ENCODE measurements around the gene LCA5L. TPM values are rescaled to one million over a fixed set of nuclear protein-coding genes. Genes with fewer than 3 reads are reported as not detected.

The LCA5L gene
- total RNA-seq, 1 donor from 2014 or later: 1.1 TPM

- H3K27me3 Mint-ChIP-seq (ENCODE audit: unreplicated experiment): no peaks in the 10 kb centered on the region
- TF ChIP-seq CTCF (IDR thresholded peaks at IDR 0.05): no peak
- peaks cover 22% of the 10 kb centered on the region for H3K36me3 Mint-ChIP-seq (ENCODE audit: unreplicated experiment)
- H3K27ac Mint-ChIP-seq (ENCODE audit: unreplicated experiment): no peak overlapping the region
- H3K9me3 Mint-ChIP-seq (ENCODE audit: unreplicated experiment): peaks cover 9% of the 10 kb centered on the region
- no peak for DNase-seq (ENCODE audit: extremely low spot score, unreplicated experiment)
- no peaks in the 10 kb centered on the region for H3K4me1 Mint-ChIP-seq (ENCODE audit: unreplicated experiment)
- H3K4me3 Mint-ChIP-seq (ENCODE audit: unreplicated experiment): no peak overlapping the region
Observed at GRCh38 chr21:39406065-39406464, 39.5 kb downstream of the LCA5L start.

GRCh38 chr21:39400173-39400572, 45.4 kb downstream of the LCA5L start:
- no peak for DNase-seq (ENCODE audit: extremely low spot score, unreplicated experiment)
- TF ChIP-seq CTCF (IDR thresholded peaks at IDR 0.05): no peak
- Mint-ChIP-seq H3K4me3 (ENCODE audit: unreplicated experiment) (no peak overlapping the region), H3K27ac (ENCODE audit: unreplicated experiment) (no peak overlapping the region), H3K9me3 (ENCODE audit: unreplicated experiment) (no peaks in the 10 kb centered on the region), H3K27me3 (ENCODE audit: unreplicated experiment) (no peaks in the 10 kb centered on the region), H3K36me3 (ENCODE audit: unreplicated experiment) (peaks cover 20% of the 10 kb centered on the region), H3K4me1 (ENCODE audit: unreplicated experiment) (no peaks in the 10 kb centered on the region)

- no peak for TF ChIP-seq CTCF (IDR thresholded peaks at IDR 0.05)
- Mint-ChIP-seq H3K27ac (ENCODE audit: unreplicated experiment) (no peak overlapping the region), H3K4me3 (ENCODE audit: unreplicated experiment) (no peak overlapping the region), H3K9me3 (ENCODE audit: unreplicated experiment) (no peaks in the 10 kb centered on the region), H3K36me3 (ENCODE audit: unreplicated experiment) (peaks cover 35% of the 10 kb centered on the region), H3K27me3 (ENCODE audit: unreplicated experiment) (no peaks in the 10 kb centered on the region), H3K4me1 (ENCODE audit: unreplicated experiment) (no peaks in the 10 kb centered on the region)
- no peak for DNase-seq (ENCODE audit: extremely low spot score, unreplicated experiment)
Observed at GRCh38 chr21:39397646-39398385, 47.8 kb downstream of the LCA5L start.

- H3K36me3 Mint-ChIP-seq (ENCODE audit: unreplicated experiment): peaks cover 44% of the 10 kb centered on the region
- peaks cover 16% of the 10 kb centered on the region for H3K4me1 Mint-ChIP-seq (ENCODE audit: unreplicated experiment)
- H3K9me3 Mint-ChIP-seq (ENCODE audit: unreplicated experiment): no peaks in the 10 kb centered on the region
- no peaks in the 10 kb centered on the region for H3K27me3 Mint-ChIP-seq (ENCODE audit: unreplicated experiment)
- TF ChIP-seq CTCF (IDR thresholded peaks at IDR 0.05): no peak
- H3K27ac Mint-ChIP-seq (ENCODE audit: unreplicated experiment): no peak overlapping the region
- H3K4me3 Mint-ChIP-seq (ENCODE audit: unreplicated experiment): no peak overlapping the region
- DNase-seq (ENCODE audit: extremely low spot score, unreplicated experiment): no peak
Observed at GRCh38 chr21:39392981-39393380, 52.6 kb downstream of the LCA5L start.

- no peak for DNase-seq (ENCODE audit: extremely low spot score, unreplicated experiment)
- H3K27me3 Mint-ChIP-seq (ENCODE audit: unreplicated experiment): no peaks in the 10 kb centered on the region
- no peak overlapping the region for H3K27ac Mint-ChIP-seq (ENCODE audit: unreplicated experiment)
- peaks cover 23% of the 10 kb centered on the region for H3K4me1 Mint-ChIP-seq (ENCODE audit: unreplicated experiment)
- H3K4me3 Mint-ChIP-seq (ENCODE audit: unreplicated experiment): no peak overlapping the region
- H3K9me3 Mint-ChIP-seq (ENCODE audit: unreplicated experiment): no peaks in the 10 kb centered on the region
- TF ChIP-seq CTCF (IDR thresholded peaks at IDR 0.05): no peak
- H3K36me3 Mint-ChIP-seq (ENCODE audit: unreplicated experiment): peaks cover 30% of the 10 kb centered on the region
Observed at GRCh38 chr21:39390212-39390765, 55.3 kb downstream of the LCA5L start.
